GM12873 (cell line): Measurements from ENCODE around the gene VEPH1.

Source experiments
- CTCF ChIP-seq: IDR thresholded peaks from 2 replicates; pipeline ENCODE4 v1.5.1; 2012; ENCODE audit warnings: low read depth, mild to moderate bottlenecking, moderate library complexity, low read length, control low read depth; ENCODE audit not compliant: insufficient read depth; ENCODE audit errors: missing control alignments

VEPH1 gene

GRCh38 chr3:157310329-157311052, 192.7 kb downstream of the VEPH1 start:
- TF ChIP-seq CTCF: no peak

- no peak for TF ChIP-seq CTCF
Observed at GRCh38 chr3:157306502-157306901, 196.7 kb downstream of the VEPH1 start.

GRCh38 chr3:157305392-157305791, 197.8 kb downstream of the VEPH1 start:
- no peak for TF ChIP-seq CTCF

- no peak for TF ChIP-seq CTCF
Observed at GRCh38 chr3:157301755-157302154, 201.5 kb downstream of the VEPH1 start.

GRCh38 chr3:157300981-157301663, 202.1 kb downstream of the VEPH1 start:
- TF ChIP-seq CTCF: no peak

- no peak for TF ChIP-seq CTCF
Observed at GRCh38 chr3:157300094-157300493, 203.1 kb downstream of the VEPH1 start.

GRCh38 chr3:157297328-157297915, 205.8 kb downstream of the VEPH1 start:
- no peak for TF ChIP-seq CTCF
